Activated CD4-positive, CD25-positive, alpha-beta regulatory T cell (primary cell): ENCODE data around the gene SLC6A4.
"Not testable (repeated sequence)": the region's sequence is repeated elsewhere in the genome, so short reads cannot be mapped to it uniquely, and the experiment has no call there.

Source experiments
- DNase-seq, 4 experiments: peaks; one replicate each; lab custom pipeline; 2025; lab: John Stamatoyannopoulos, UW

The SLC6A4 gene

GRCh38 chr17:30238387-30239088, 3.0 kb upstream of the SLC6A4 start:
- DNase-seq: no peak

- DNase-seq: no peak
Observed at GRCh38 chr17:30238003-30238344, 2.5 kb upstream of the SLC6A4 start.

GRCh38 chr17:30237296-30238002, 2.0 kb upstream of the SLC6A4 start:
- DNase-seq: no peak

- DNase-seq: no peak
Observed at GRCh38 chr17:30236766-30237165, 1.3 kb upstream of the SLC6A4 start.

DNA sequence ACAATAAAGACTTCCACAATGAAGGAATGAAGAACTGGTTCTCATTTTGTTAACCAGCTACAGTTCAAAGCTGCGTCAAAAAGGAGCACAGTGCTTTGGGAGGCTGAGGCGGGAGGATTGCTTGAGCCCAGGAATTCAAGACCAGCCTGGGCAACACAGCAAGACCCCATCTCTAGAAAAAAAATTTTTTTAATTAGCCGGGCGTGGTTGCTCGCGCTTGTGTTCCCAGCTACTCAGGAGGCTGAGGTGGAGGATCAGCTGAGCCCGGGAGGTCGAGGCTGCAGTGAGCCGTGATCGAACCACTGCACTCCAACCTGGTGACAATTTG, 764 bp upstream of the SLC6A4 start:
- no peak for DNase-seq

DNA sequence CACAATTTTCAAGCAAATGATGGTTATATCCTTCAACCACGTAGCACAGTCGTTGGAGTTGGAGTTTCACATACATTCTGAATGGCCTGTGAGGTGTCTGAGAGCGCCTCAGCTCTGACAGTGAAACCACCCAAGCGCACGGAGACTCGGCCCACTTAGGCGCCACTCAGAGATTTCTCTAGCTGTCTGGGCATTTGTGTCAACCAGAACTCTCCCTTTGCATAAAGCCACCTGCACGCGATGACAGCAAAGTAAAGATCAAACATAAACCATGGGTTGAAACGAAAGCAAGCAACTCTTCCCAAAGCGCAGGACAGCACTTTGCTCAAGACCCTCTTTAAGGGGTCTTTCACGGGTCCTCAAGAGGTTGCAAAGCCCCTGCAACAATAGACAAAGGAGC, 533 bp downstream of the SLC6A4 start:
- no peak for DNase-seq

GRCh38 chr17:30234296-30234695, 1.2 kb downstream of the SLC6A4 start:
- DNase-seq: no peak

DNA sequence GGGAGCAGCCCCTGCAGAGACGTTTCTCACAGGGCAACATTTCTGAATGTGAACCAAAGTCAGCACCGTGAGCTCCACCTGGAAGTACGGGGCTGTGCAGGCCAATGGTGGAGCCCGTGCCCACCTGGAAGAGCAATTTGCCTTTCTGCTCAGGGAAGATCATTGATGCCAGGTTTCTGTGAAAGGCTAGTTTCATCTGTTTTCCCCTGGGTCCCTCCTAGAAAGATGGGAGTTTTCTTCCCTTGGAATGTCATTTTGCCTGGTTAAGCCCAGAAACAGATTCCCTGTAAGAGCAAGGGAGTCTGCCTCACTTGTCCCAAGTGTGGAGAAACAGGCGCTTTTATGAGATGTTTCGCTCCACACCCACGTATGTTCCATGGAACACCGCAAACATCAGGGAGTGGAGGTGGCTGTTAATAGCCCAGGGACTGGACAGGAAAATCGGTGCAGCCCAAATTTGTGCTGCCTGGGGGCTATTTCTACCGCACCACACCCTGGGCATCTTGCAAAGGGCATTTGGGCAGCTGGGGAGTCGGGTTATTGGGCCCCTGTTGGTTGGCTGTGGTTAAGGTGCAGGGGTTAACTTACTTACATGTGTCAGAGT, 2.6 kb downstream of the SLC6A4 start:
- DNase-seq: no peak

DNA sequence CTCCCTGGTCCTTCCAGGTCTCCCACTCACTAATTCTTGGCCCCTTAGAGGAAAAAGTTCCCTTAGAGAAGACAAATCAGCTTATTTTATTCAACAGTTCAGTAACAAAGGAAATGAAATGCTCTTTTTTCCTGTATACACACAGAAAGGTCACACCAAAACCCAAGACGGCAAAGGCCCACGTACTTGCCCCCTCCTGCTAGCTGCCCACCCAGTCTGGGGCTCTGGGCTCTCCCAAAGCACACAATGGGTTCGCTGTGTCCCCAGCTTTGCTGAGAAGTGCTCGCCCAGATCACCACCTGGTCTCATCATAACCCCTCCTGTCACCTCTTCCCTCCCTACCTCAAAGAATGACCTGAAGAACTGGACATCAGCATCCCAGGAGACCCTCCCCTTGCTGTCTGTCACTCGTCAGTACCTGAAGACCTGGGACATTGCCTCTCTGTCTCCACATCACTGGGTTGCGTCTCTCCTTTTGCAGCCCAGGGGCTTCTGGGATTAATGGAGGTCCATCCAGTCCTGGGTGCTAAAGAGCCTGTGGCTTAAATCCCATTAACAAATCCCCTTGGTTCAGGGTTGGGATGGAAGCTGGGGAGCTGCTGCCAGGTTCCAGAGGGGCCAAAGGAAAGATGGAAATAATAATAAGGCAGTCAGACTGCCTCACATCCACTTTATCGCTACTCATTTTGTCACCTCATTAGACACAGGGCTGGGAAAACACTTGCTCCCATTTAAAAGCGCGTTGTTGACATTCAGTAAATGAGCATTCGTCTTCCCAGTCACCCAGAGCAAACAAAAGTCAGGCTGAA, 3.3 kb downstream of the SLC6A4 start:
- DNase-seq: no peak

GRCh38 chr17:30230596-30231125, 4.8 kb downstream of the SLC6A4 start:
- DNase-seq: no peak

DNA sequence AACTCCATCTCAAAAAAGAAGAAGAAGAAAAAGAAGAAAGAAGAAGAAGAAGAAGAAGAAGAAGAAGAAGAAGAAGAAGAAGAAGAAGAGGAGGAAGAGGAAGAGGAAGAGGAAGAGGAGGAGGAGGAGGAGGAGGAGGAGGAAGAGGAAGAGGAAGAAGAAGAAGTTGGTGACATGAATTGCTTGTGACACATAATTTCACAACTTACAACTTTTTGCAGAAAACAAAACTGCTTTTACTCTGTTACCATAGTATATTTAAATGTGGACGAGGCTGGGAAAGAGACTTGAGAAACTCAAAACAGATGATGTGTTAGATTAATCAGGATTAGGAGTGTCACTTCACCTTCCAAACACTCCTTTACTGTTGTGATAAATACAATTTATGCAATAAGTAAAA, 5.5 kb downstream of the SLC6A4 start:
- not testable (repeated sequence) for DNase-seq

- no peak for DNase-seq
Observed at GRCh38 chr17:30229012-30229411, 6.5 kb downstream of the SLC6A4 start.

- DNase-seq: no peak
Observed at GRCh38 chr17:30228011-30228410, 7.5 kb downstream of the SLC6A4 start.

- DNase-seq: no peak
Observed at GRCh38 chr17:30226878-30227277, 8.6 kb downstream of the SLC6A4 start.

GRCh38 chr17:30225919-30226553, 9.5 kb downstream of the SLC6A4 start:
- no peak for DNase-seq

DNA sequence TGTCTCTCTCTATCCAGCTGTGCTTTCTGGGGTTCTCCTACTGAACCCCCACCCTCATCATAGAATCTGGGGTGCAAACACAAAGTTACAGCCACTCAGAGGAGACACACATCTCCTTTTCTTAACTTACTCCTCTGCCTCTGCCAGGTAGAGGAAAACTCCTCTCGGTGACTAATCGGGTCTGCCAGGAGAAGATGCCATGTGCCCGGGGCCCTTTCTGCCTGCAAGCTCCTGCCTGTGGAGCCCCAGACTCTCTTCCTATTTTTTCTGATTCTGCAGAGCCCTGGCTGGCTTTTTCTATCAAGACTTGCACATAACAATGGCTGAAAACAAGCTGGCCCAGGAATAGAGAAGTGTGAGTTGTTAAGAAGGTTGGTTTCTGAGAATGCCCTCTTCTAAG, 10.4 kb downstream of the SLC6A4 start:
- no peak for DNase-seq

DNA sequence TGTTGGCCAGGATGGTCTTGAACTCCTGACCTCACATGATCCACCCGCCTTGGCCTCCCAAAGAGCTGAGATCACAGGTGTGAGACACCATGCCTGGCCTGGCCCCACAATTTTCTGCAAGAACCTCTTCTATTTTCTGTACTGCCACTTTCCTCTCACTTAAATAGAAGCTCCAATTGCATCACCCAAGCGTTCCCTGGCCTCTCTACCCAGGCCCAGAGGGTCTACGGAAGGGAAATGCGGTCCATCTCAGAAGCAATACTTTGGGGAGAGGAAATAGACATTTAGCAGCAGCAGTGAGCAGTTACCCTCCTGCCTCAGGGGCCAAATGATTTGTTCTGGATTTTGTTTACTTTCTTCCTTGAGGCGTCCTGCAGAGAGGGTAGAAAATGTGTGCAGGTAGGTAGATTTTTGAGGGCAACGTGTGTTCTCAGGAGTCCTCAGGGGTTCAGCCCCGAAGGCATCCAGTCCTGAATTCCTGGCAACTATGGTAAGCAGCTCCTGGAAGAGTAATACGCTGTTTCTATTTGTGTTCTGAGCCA, 11.0 kb downstream of the SLC6A4 start:
- DNase-seq: no peak

- DNase-seq: no peak
Observed at GRCh38 chr17:30222721-30223175, 12.7 kb downstream of the SLC6A4 start.

DNA sequence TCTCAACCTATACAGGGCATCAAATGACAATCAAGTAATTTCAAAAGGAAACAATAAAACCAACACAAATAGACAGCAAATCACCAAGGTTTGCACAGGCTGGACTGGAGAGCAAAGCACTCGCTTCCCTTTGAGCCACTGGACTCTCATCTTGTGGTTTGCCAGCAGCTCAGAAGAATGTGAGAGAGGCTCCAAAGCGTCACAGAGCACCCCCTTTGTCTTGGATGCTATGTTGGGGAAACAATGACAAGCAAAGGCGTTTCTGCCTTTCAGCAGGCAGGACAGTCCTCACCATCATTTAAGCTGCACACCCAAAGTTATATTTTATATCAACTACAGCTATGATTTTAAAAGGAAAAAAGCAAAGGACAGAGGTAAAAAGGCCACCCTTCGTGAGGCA, 13.2 kb downstream of the SLC6A4 start:
- no peak for DNase-seq

DNA sequence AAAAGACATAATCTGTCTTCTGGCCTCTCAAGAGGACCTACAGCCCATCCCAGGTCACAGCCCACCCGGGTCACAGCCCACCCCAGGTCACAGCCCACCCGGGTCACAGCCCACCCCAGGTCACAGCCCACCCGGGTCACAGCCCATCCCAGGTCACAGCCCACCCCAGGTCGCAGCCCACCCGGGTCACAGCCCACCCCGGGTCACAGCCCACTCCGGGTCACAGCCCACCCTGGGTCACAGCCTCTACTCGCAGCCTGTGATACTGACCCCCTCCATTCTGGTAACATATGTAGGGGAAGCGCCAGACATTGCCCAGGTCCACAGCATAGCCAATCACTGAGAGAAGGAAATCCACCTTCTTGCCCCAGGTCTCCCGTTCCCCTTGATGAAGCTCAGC, 14.2 kb downstream of the SLC6A4 start:
- DNase-seq: no peak

GRCh38 chr17:30220414-30220813, 15.1 kb downstream of the SLC6A4 start:
- no peak for DNase-seq

DNA sequence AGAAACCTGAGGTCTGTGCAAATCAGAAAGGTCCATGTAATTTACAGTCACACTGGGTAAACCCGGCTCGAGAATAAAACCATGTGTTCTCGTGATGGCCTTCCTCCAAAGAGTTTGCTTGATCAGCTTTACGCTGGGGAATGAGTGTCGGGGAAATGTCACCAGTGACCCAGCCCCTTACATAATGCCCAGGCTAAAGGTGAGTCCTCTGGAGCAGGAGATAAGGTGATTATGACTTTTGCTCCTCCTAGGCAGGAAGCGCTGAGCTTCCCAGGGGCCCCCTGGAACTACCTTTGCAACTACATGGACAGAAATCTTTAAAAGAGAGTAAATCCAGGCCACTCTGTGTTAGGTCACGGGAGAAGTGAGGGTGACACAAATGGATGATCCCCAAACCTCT, 15.7 kb downstream of the SLC6A4 start:
- no peak for DNase-seq
